Right lobe of liver (tissue), 4 donors: ENCODE results near the gene CLDN14.

Source experiments
- POLR2A ChIP-seq: fragments of 450-650 bp; IDR thresholded peaks from one replicate; pipeline ENCODE4 v1.6.1; 2017; ENCODE audit warnings: antibody characterized with exemption, mild to moderate bottlenecking
- TF ChIP-seq, protein P1 (sequence below), 4 donors: fragments of 200-600 bp in 3 of 4; fragments of 450-650 bp in 1 of 4; IDR thresholded peaks; one replicate each; pipeline versions ENCODE4 v1.5.1 to v1.8.0; 2016 to 2022; ENCODE audit warnings: antibody characterized with exemption in 4 of 4, mild to moderate bottlenecking in 2 of 4
- donor health status: DM: no; HTN: no; CAD: no.
- donor health status: DM: no; HTN: no; CAD: no.
- donor health status: DM: no; HTN: yes; CAD: no.

- TF ChIP-seq, protein P1, sequence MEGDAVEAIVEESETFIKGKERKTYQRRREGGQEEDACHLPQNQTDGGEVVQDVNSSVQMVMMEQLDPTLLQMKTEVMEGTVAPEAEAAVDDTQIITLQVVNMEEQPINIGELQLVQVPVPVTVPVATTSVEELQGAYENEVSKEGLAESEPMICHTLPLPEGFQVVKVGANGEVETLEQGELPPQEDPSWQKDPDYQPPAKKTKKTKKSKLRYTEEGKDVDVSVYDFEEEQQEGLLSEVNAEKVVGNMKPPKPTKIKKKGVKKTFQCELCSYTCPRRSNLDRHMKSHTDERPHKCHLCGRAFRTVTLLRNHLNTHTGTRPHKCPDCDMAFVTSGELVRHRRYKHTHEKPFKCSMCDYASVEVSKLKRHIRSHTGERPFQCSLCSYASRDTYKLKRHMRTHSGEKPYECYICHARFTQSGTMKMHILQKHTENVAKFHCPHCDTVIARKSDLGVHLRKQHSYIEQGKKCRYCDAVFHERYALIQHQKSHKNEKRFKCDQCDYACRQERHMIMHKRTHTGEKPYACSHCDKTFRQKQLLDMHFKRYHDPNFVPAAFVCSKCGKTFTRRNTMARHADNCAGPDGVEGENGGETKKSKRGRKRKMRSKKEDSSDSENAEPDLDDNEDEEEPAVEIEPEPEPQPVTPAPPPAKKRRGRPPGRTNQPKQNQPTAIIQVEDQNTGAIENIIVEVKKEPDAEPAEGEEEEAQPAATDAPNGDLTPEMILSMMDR (IDR thresholded peaks at IDR 0.05) = no peak
- no peak for TF ChIP-seq POLR2A
These were observed 2.3 kb upstream of the CLDN14 start for GRCh38 chr21:36482181-36482580.
